HEK293 (cell line): ENCODE measurements around the gene ZNF24.

ENCODE experiments used
- CTCF ChIA-PET: fragments of 350-600 bp; formaldehyde crosslinking; extraction: SDS; loops from one replicate; lab custom pipeline; 2021; ENCODE audit warnings: antibody characterized with exemption; lab: Yijun Ruan, JAX
- POLR2A ChIA-PET: fragments of 300-600 bp; formaldehyde crosslinking; extraction: SDS; loops from one replicate; lab custom pipeline; 2020; ENCODE audit warnings: antibody characterized with exemption, inconsistent platforms; lab: Yijun Ruan, JAX
- H3K27ac ChIP-seq: fragments of 200-500 bp; sonication (Bioruptor generic); 2 replicates; pipeline ENCODE4 v1.5.1; 2014; ENCODE audit warnings: low read depth, low read length, control low read depth, inconsistent platforms; ENCODE audit errors: extremely low read depth
- H3K36me3 ChIP-seq, 2 experiments: fragments of 200-500 bp in 1 of 2; sonication (Bioruptor generic) in 1 of 2; 1 replicate in 1 of 2; 2 replicates in 1 of 2; pipeline ENCODE4 v1.5.1; 2014 to 2017; ENCODE audit warnings: inconsistent platforms in 2 of 2, low read length in 2 of 2; ENCODE audit not compliant: control insufficient read depth in 2 of 2, insufficient read depth in 1 of 2
- H3K4me1 ChIP-seq: fragments of 200-500 bp; sonication (Bioruptor generic); 2 replicates; pipeline ENCODE4 v1.5.1; 2014; ENCODE audit warnings: mild to moderate bottlenecking, low read length, inconsistent platforms; ENCODE audit not compliant: control insufficient read depth, insufficient read depth
- H3K4me3 ChIP-seq: 2 replicates; pipeline ENCODE4 v1.5.1; 2011; ENCODE audit warnings: low read depth, mild to moderate bottlenecking, control low read depth, low read length, moderate library complexity
- H3K9me3 ChIP-seq: fragments of 200-500 bp; sonication (Bioruptor generic); 2 replicates; pipeline ENCODE4 v1.5.1; 2014; ENCODE audit warnings: low read depth, low read length, inconsistent platforms; ENCODE audit not compliant: control insufficient read depth, insufficient read depth
- BCL6B ChIP-seq: fragments of 450-650 bp; formaldehyde crosslinking; IDR thresholded peaks from 2 replicates; pipeline ENCODE4 v1.5.1; 2017; ENCODE audit warnings: missing biosample characterization, missing genetic modification characterization
- EGR2 ChIP-seq: fragments of 450-650 bp; formaldehyde crosslinking; IDR thresholded peaks from 2 replicates; pipeline ENCODE4 v1.5.1; 2016; ENCODE audit warnings: low read depth, missing biosample characterization, missing genetic modification characterization
- PRDM1 ChIP-seq: fragments of 450-650 bp; formaldehyde crosslinking; IDR thresholded peaks from 2 replicates; pipeline ENCODE4; 2016; ENCODE audit warnings: missing biosample characterization, missing genetic modification characterization
- YY1 ChIP-seq: fragments of 450-650 bp; formaldehyde crosslinking; IDR thresholded peaks from 2 replicates; pipeline ENCODE4 v1.5.1; 2018; ENCODE audit warnings: missing biosample characterization, missing genetic modification characterization
- ZBTB11 ChIP-seq: fragments of 450-650 bp; formaldehyde crosslinking; conservative IDR thresholded peaks from 2 replicates; pipeline ENCODE4 v1.5.1; 2016; ENCODE audit warnings: low read depth, missing biosample characterization, missing genetic modification characterization
- ZBTB20 ChIP-seq: fragments of 450-650 bp; formaldehyde crosslinking; IDR thresholded peaks from 2 replicates; pipeline ENCODE4 v1.5.1; 2016; ENCODE audit warnings: missing biosample characterization, missing genetic modification characterization
- ZNF157 ChIP-seq: fragments of 450-650 bp; formaldehyde crosslinking; IDR thresholded peaks from 2 replicates; pipeline ENCODE4 v1.5.1; 2016; ENCODE audit warnings: missing biosample characterization, missing genetic modification characterization
- ZNF184 ChIP-seq: fragments of 450-650 bp; IDR thresholded peaks from 2 replicates; pipeline ENCODE4 v1.5.1; 2018; ENCODE audit warnings: missing biosample characterization, mild to moderate bottlenecking, missing genetic modification characterization
- ZNF202 ChIP-seq: fragments of 450-650 bp; formaldehyde crosslinking; IDR thresholded peaks from 2 replicates; pipeline ENCODE4 v1.5.1; 2016; ENCODE audit warnings: missing biosample characterization, missing genetic modification characterization, borderline replicate concordance
- ZNF266 ChIP-seq: fragments of 450-650 bp; formaldehyde crosslinking; IDR thresholded peaks from 2 replicates; pipeline ENCODE4 v1.5.1; 2016; ENCODE audit warnings: missing biosample characterization, missing genetic modification characterization, low read depth
- ZNF350 ChIP-seq: fragments of 450-650 bp; formaldehyde crosslinking; IDR thresholded peaks from 2 replicates; pipeline ENCODE4 v1.5.0; 2017; ENCODE audit warnings: missing biosample characterization, mild to moderate bottlenecking, missing genetic modification characterization
- ZNF514 ChIP-seq: fragments of 450-650 bp; formaldehyde crosslinking; IDR thresholded peaks from 2 replicates; pipeline ENCODE4 v1.5.1; 2016; ENCODE audit warnings: missing biosample characterization, missing genetic modification characterization
- ZNF555 ChIP-seq: fragments of 450-650 bp; formaldehyde crosslinking; conservative IDR thresholded peaks from 2 replicates; pipeline ENCODE4 v1.5.1; 2017; ENCODE audit warnings: missing biosample characterization, mild to moderate bottlenecking, missing genetic modification characterization, inconsistent platforms
- ZSCAN16 ChIP-seq: fragments of 450-650 bp; formaldehyde crosslinking; IDR thresholded peaks from 2 replicates; pipeline ENCODE4 v1.5.1; 2016; ENCODE audit warnings: missing biosample characterization, missing genetic modification characterization

ZNF24 gene

GRCh38 chr18:35376742-35377695 lies 32.8 kb upstream of the ZNF24 start, which contains the start of gene ZNF396 (continued):
- TF ChIP-seq ZNF157 (tag by site-specific recombination): no peak

GRCh38 chr18:35376393-35376741 lies 32.1 kb upstream of the ZNF24 start:
- no peaks in the 10 kb centered on the region for H3K36me3 ChIP-seq
- POLR2A ChIA-PET: no interaction called here
- TF ChIP-seq ZNF555 (tag by site-specific recombination) (no peak), ZNF350 (no peak), ZNF514 (tag by site-specific recombination) (no peak)
- no peaks in the 10 kb centered on the region for H3K4me1 ChIP-seq
- peak overlapping the region; percentile 73 for H3K4me3 ChIP-seq
- CTCF ChIA-PET: interaction anchor here (1.5 kb wide), 1 partner anchor 10 kb away, joined by 6 read pairs; no protein-coding TSS in a partner anchor
- H3K9me3 ChIP-seq: no peaks in the 10 kb centered on the region
- H3K27ac ChIP-seq: no peak overlapping the region; the same call in 1 of the 2 replicates

GRCh38 chr18:35374708-35375107 lies 30.5 kb upstream of the ZNF24 start:
- H3K36me3 ChIP-seq: no peaks in the 10 kb centered on the region
- no peaks in the 10 kb centered on the region for H3K4me1 ChIP-seq
- H3K9me3 ChIP-seq: no peaks in the 10 kb centered on the region
- TF ChIP-seq ZNF350 (no peak), EGR2 (no peak), ZNF202 (tag by site-specific recombination) (no peak), BCL6B (tag by site-specific recombination) (no peak), ZNF184 (tag by site-specific recombination) (no peak), ZNF266 (no peak), ZSCAN16 (tag by site-specific recombination) (no peak), ZBTB11 (tag by site-specific recombination) (no peak), YY1 (no peak), ZNF157 (tag by site-specific recombination) (no peak), ZBTB20 (no peak), PRDM1 (no peak)
- H3K4me3 ChIP-seq: no peak overlapping the region
- ChIA-PET POLR2A (no interaction called here), CTCF (interaction anchor here (0.8 to 1.2 kb wide), 2 partner anchors 11 to 20 kb away, joined by 3 to 4 read pairs; no protein-coding TSS in a partner anchor)
- no peak overlapping the region for H3K27ac ChIP-seq
